B cell (primary cell): Measurements from ENCODE around the gene PAN3. TPM values are rescaled to one million over a fixed set of nuclear protein-coding genes. Genes with fewer than 3 reads are reported as not detected.

Source experiments
- ATAC-seq: fragments of 200-7000 bp; cut with Tn5 transposase; one replicate; pipeline ENCODE4 v1.10.0; 2021; ENCODE audit warnings: low read depth, mild to moderate bottlenecking, moderate number of reproducible peaks, moderate library complexity
- CTCF ChIA-PET: fragments of 350-600 bp; sonication (Branson Sonifier 250); formaldehyde crosslinking; loops from one replicate; lab custom pipeline; 2021; ENCODE audit warnings: antibody characterized with exemption, inconsistent platforms; lab: Charles Lee
- POLR2A ChIA-PET: fragments of 350-600 bp; sonication (Branson Sonifier 250); formaldehyde crosslinking; loops from one replicate; lab custom pipeline; 2021; ENCODE audit warnings: antibody characterized with exemption; lab: Charles Lee
- DNase-seq: peaks from one replicate; pipeline ENCODE4 v3.0.0; 2013
- H2AFZ ChIP-seq: 2 replicates; pipeline ENCODE4 v1.6.1; 2012; ENCODE audit warnings: mild to moderate bottlenecking, low read depth, low read length; ENCODE audit not compliant: insufficient read depth, poor library complexity, severe bottlenecking
- H3K27ac ChIP-seq, 2 donors: 1 replicate in 1 of 2; 2 replicates in 1 of 2; pipeline ENCODE4 v1.5.1; 2012 to 2013; ENCODE audit warnings: low read length in 2 of 2, mild to moderate bottlenecking in 2 of 2, moderate library complexity in 1 of 2
- H3K27me3 ChIP-seq, 4 experiments: fragments of 200-600 bp in 1 of 4; sonication (generic) in 1 of 4; replicated peaks in 1 of 4; 1 replicate in 2 of 4; 2 replicates in 2 of 4; pipeline versions ENCODE4 v1.6.1 to v1.7.0; 2013 to 2016; ENCODE audit warnings: low read length in 3 of 4, mild to moderate bottlenecking in 2 of 4, mixed read lengths in 1 of 4, moderate library complexity in 1 of 4; ENCODE audit not compliant: insufficient read depth in 4 of 4, control insufficient read depth in 3 of 4; ENCODE audit errors: control extremely low read depth in 1 of 4
- H3K36me3 ChIP-seq, 2 experiments: replicated peaks in 1 of 2; 1 replicate in 1 of 2; 2 replicates in 1 of 2; pipeline versions ENCODE4 v1.6.1 to v1.7.1; 2013; ENCODE audit warnings: low read length in 1 of 2; ENCODE audit not compliant: insufficient read depth in 2 of 2, control insufficient read depth in 1 of 2; ENCODE audit errors: control extremely low read depth in 1 of 2, extremely low read depth in 1 of 2
- H3K4me1 ChIP-seq, 2 donors: fragments of 200-600 bp in 1 of 2; sonication (generic) in 1 of 2; 1 replicate in 1 of 2; 2 replicates in 1 of 2; pipeline versions ENCODE4 v1.5.1 to v1.6.1; 2013 to 2017; ENCODE audit warnings: low read length in 2 of 2; ENCODE audit not compliant: control insufficient read depth in 2 of 2, insufficient read depth in 2 of 2
- H3K4me2 ChIP-seq: replicated peaks from 2 replicates; pipeline ENCODE3; 2012; ENCODE audit warnings: mild to moderate bottlenecking, low read depth, low read length; ENCODE audit not compliant: poor library complexity, severe bottlenecking
- H3K4me3 ChIP-seq, 5 experiments: fragments of 200-600 bp in 1 of 5; sonication (generic) in 1 of 5; 1 replicate in 3 of 5; 2 replicates in 2 of 5; pipeline versions ENCODE4 v1.5.1 to v1.7.0; 2011 to 2016; ENCODE audit warnings: low read length in 4 of 5, mild to moderate bottlenecking in 4 of 5, low read depth in 2 of 5, control low read depth in 1 of 5, moderate library complexity in 1 of 5; ENCODE audit not compliant: insufficient read depth in 1 of 5; ENCODE audit errors: control extremely low read depth in 1 of 5, extremely low read depth in 1 of 5
- H3K79me2 ChIP-seq: fragments of 200-600 bp; sonication (generic); one replicate; pipeline ENCODE4 v1.6.0; 2016; ENCODE audit warnings: low read length; ENCODE audit not compliant: control insufficient read depth, insufficient read depth
- H3K9ac ChIP-seq: fragments of 200-600 bp; sonication (generic); 2 replicates; pipeline ENCODE4 v1.6.1; 2017; ENCODE audit warnings: mild to moderate bottlenecking, low read length, moderate library complexity
- H3K9me3 ChIP-seq, 3 donors: one replicate each; pipeline versions ENCODE4 v1.6.1 to v1.7.1; 2013; ENCODE audit warnings: low read length in 2 of 3; ENCODE audit not compliant: control insufficient read depth in 2 of 3, insufficient read depth in 1 of 3; ENCODE audit errors: control extremely low read depth in 1 of 3
- H4K20me1 ChIP-seq: 2 replicates; pipeline ENCODE4 v1.6.0; 2012; ENCODE audit warnings: mild to moderate bottlenecking, low read length; ENCODE audit not compliant: insufficient read depth, control insufficient read depth, poor library complexity, severe bottlenecking
- H3K27ac Mint-ChIP-seq: one replicate; pipeline ENCODE4 v1.8.0; 2021; ENCODE audit warnings: mixed read lengths
- H3K27me3 Mint-ChIP-seq: one replicate; pipeline ENCODE4 v1.8.0; 2021; ENCODE audit warnings: mixed read lengths
- H3K4me1 Mint-ChIP-seq: one replicate; pipeline ENCODE4 v1.8.0; 2021; ENCODE audit warnings: mixed read lengths
- H3K4me3 Mint-ChIP-seq: one replicate; pipeline ENCODE4 v1.8.0; 2021; ENCODE audit warnings: mixed read lengths
- H3K9me3 Mint-ChIP-seq: one replicate; pipeline ENCODE4 v1.8.0; 2022; ENCODE audit warnings: mixed read lengths; ENCODE audit not compliant: insufficient read depth
- CTCF ChIP-seq: fragments of 200-600 bp; IDR thresholded peaks from one replicate; pipeline ENCODE4 v1.8.0; 2022; ENCODE audit warnings: antibody characterized with exemption, mild to moderate bottlenecking
- EZH2 ChIP-seq: IDR thresholded peaks from 2 replicates; pipeline ENCODE4 v1.6.1; 2012; ENCODE audit warnings: borderline replicate concordance, low read depth, mild to moderate bottlenecking, moderate library complexity, low read length; ENCODE audit not compliant: insufficient read depth, poor library complexity, severe bottlenecking
- WGBS: methylation state at CpG from one replicate; pipeline ENCODE4 v1.1.5; 2013; ENCODE audit warnings: missing lambda C conversion rate; ENCODE audit not compliant: insufficient coverage; 5-methylcytosine and 5-hydroxymethylcytosine counted together
- intact Hi-C: fragments of 100-400 bp; cut with micrococcal nuclease; formaldehyde crosslinking; loops from one replicate; pipeline ENCODE4 v1.10.0; 2022
- polyA plus RNA-seq: library from polyadenylated mRNA; depleted of rRNA; stranded (reverse); fragments of >200 nt; gene quantifications from 2 replicates; pipeline ENCODE4 v1.2.3, GENCODE V29; 2012
- total RNA-seq, 2 donors: library from RNA; stranded (reverse); fragments of 120-200 nt in 1 of 2; gene quantifications; 1 replicate in 1 of 2; 2 replicates in 1 of 2; pipeline versions ENCODE4 v1.2.3 to v1.2.4, GENCODE V29; 2013 to 2022

The PAN3 gene
- total and polyA plus RNA-seq, 2 donors (not counting 1 experiment from before 2014, with no cell fraction given) = 23.4 to 117 TPM

GRCh38 chr13:28299916-28300315 is 161.6 kb downstream of the PAN3 start:
- H3K27me3 ChIP-seq = no peaks in the 10 kb centered on the region
- no CpG with 5 or more reads among the region's 2 CpGs for WGBS
- ATAC-seq = no peak
- H3K27ac Mint-ChIP-seq = no peak overlapping the region
- CTCF ChIA-PET = no interaction called here
- no peak overlapping the region for H2AFZ ChIP-seq
- intact Hi-C loops = no loop called here
- TF ChIP-seq EZH2 (no peak), CTCF (no peak)
- no peak overlapping the region for H3K4me3 ChIP-seq
- peaks cover 1% of the 10 kb centered on the region for H3K4me1 Mint-ChIP-seq
- no peaks in the 10 kb centered on the region for H3K4me1 ChIP-seq
- peaks cover 2 to 4% of the 10 kb centered on the region in 2 experiments for H3K36me3 ChIP-seq
- H3K27ac ChIP-seq = no peak overlapping the region
- H3K4me2 ChIP-seq = no peak overlapping the region
- no peaks in the 10 kb centered on the region for H4K20me1 ChIP-seq
- H3K27me3 Mint-ChIP-seq = no peaks in the 10 kb centered on the region
- no peaks in the 10 kb centered on the region for H3K9me3 Mint-ChIP-seq
- no peaks in the 10 kb centered on the region for H3K9me3 ChIP-seq
- no peak overlapping the region for H3K4me3 Mint-ChIP-seq
- POLR2A ChIA-PET = no interaction called here
- no peaks in the 10 kb centered on the region for H3K79me2 ChIP-seq
- DNase-seq = no peak
- no peak overlapping the region for H3K9ac ChIP-seq

- Histone ChIP-seq H3K27ac (no peak overlapping the region), H3K27me3 (no peaks in the 10 kb centered on the region), H3K9me3 (no peaks in the 10 kb centered on the region), H3K4me1 (no peaks in the 10 kb centered on the region), H4K20me1 (no peaks in the 10 kb centered on the region), H3K9ac (no peak overlapping the region), H2AFZ (no peak overlapping the region), H3K4me2 (no peak overlapping the region), H3K4me3 (no peak overlapping the region), H3K79me2 (no peaks in the 10 kb centered on the region), H3K36me3 (no peaks in the 10 kb centered on the region)
- CTCF ChIA-PET = no interaction called here
- no CpG with 5 or more reads among the region's 4 CpGs for WGBS
- Mint-ChIP-seq H3K27me3 (no peaks in the 10 kb centered on the region), H3K4me1 (peaks cover 1% of the 10 kb centered on the region), H3K9me3 (no peaks in the 10 kb centered on the region), H3K4me3 (no peak overlapping the region), H3K27ac (no peak overlapping the region)
- POLR2A ChIA-PET = no interaction called here
- intact Hi-C loops = no loop called here
- DNase-seq (no peak), ATAC-seq (no peak)
- no peak for TF ChIP-seq EZH2
- no peak for TF ChIP-seq CTCF
Measured at GRCh38 chr13:28301839-28302238, 163.5 kb downstream of the PAN3 start.
